Measurements from ENCODE around the gene RTN4R.

DNA sequence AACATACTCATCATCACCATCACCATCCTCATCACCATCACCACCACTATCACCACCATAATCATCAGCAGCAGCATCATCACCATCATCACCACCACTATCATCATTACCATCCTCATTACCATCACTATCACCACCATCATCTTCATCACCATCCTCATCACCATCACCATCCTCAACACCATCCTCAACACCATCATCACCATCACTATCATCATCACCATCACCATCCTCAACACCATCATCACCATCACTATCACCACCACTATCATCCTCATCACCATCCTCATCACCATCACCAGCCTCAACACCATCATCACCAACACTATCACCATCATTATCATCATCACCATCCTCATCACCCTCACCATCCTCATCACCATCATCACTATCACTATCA lies 16.6 kb downstream of the RTN4R start:
- TF ChIP-seq POLR2A (IDR thresholded peaks at IDR 0.05) = no peak
- TF ChIP-seq, protein P1, sequence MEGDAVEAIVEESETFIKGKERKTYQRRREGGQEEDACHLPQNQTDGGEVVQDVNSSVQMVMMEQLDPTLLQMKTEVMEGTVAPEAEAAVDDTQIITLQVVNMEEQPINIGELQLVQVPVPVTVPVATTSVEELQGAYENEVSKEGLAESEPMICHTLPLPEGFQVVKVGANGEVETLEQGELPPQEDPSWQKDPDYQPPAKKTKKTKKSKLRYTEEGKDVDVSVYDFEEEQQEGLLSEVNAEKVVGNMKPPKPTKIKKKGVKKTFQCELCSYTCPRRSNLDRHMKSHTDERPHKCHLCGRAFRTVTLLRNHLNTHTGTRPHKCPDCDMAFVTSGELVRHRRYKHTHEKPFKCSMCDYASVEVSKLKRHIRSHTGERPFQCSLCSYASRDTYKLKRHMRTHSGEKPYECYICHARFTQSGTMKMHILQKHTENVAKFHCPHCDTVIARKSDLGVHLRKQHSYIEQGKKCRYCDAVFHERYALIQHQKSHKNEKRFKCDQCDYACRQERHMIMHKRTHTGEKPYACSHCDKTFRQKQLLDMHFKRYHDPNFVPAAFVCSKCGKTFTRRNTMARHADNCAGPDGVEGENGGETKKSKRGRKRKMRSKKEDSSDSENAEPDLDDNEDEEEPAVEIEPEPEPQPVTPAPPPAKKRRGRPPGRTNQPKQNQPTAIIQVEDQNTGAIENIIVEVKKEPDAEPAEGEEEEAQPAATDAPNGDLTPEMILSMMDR (IDR thresholded peaks at IDR 0.05) = no peak
